HT1080 (cell line): ENCODE data around the gene MEI1. TPM values are rescaled to one million over a fixed set of nuclear protein-coding genes. Genes with fewer than 3 reads are reported as not detected.

Experiments used
- DNase-seq: peaks from one replicate; pipeline ENCODE4 v3.0.0-alpha.2; 2015; ENCODE audit warnings: low read depth
- total RNA-seq: library from RNA; depleted of rRNA; stranded (reverse); fragments of >200 nt; shearing (Covaris generic); gene quantifications from 2 replicates; pipeline ENCODE4 v1.2.3, GENCODE V29; 2014

Gene MEI1
- total RNA-seq, 1 experiment from 2014 or later: 1.4 TPM

DNA sequence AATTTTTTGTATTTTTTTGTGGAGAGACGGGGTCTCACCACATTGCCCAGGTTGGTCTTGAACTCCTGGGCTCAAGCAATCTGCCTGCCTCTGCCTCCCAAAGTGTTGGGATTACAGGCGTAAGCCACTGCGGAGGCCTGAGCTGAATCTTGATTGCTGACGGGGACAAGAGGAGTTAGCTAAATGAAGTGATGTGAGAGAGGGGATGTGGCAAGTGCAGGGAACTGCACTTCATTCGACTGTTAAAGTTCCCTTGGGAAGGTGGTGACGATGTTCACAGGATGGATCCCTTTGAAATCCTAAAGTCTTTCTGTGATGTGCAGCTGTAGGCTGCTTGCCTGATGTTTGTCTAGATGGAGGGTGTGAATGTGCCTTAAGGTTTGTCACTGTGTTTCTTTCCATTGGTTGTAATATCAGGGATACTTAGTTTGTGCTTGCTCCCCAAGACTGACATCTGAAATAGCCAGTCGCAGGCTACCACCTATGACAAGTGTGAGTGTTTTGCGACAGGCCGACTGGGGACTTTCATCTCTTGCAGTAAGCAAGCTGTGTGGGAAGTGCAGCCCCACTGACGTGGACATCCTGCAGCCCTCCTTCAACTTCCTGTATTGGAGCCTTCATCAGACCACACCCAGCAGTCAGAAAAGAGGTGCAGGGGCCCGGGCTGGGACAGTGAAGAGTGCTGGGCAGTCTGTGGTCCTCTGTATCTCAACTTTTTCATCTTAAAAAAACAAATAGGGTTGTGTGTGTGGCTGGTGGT is 81.6 kb downstream of the MEI1 start:
- DNase-seq: peak; percentile 76

DNA sequence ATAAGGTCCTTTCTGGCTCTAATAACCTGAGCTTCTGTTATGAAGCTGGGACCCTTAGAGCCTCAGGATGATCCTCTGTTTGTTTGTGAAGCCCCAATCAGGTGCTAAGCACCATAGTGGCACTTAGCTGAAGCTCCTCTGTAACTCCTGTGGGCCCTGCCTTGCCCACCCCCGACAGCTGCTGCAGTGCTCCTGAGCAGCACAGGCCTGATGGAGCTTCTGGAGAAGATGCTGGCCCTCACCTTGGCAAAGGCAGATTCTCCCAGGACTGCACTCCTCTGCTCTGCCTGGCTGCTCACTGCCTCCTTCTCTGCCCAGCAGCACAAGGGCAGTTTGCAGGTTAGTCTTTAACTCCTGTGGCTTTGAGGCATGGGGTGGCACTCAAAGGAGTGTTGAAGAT is 82.2 kb downstream of the MEI1 start:
- DNase-seq: no peak

DNA sequence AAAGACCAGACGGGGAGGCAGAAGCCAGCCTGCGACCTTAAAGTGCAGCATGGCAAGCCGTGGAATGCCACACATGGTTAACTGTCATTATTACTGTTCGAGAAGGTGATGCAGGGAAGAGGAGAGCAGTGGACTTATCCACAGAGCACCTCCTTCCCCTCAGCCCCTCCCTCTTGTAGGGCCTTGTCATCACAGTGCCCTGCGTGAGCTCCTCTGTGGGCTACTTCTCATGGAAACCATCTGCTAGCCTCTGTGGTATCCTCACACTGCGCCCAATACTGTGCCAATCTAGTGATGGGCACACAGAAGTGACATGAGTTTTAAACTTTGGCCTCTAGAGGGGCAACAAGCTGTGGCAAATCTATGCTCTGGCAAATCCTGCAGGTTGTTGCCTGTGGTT is 83.0 kb downstream of the MEI1 start:
- DNase-seq: no peak

DNA sequence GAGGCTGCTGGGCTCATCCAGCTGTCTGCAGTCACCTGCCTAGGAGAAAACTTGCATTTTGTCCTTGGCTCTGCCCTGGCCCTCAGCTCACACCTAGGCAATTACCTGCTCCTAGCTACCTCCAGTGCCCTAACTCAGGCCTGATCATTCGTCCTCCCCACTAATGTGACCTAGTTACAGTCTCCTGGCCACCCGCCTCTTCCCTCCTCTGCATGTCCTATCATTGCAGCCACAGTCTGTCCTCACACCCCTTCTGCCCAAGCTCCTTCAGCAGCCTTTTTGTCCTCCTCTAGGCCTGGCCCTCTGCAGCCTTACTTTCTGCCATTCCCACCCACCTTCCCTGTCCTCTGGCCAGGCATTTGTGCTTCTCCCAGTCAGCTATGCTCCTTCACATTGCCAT is 83.4 kb downstream of the MEI1 start:
- DNase-seq: no peak

DNA sequence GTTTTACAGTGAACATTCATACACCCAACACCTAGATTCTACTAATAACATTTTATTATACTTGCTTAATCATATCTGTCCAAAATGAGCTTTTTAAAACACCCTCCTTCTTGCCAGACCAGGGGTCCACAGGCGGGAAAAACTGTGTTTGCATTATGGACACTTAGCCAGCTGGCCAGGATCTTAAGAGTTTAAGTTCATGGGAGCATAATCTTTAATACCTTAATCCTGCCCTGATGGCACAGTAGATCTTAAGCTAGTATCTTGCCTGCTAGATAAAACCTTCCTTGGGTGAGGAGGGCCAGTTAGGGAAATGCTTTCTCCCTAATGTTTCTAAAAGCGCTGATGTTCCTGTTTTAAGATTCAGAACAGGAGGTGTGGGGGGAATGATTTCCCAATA is 88.0 kb downstream of the MEI1 start:
- DNase-seq: no peak

DNA sequence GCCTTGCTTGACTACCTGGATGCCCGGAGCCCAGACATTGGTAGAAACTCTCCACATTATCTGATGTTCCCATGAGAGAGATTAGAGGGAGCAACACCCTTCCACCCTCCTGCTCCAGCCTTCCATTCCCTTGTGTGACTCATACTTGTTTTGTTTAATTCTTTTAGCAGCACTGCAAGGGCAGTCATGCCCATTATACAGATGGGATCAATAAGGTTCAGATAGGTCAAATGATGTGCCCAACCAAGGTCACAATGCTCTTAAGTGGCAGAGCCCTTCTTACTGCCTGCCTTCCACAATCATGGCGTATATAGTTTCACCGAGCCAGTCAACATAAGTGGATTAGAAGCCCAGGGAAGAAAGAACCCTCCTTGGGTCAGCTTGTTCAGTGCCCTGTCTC is 94.6 kb downstream of the MEI1 start:
- DNase-seq: no peak

DNA sequence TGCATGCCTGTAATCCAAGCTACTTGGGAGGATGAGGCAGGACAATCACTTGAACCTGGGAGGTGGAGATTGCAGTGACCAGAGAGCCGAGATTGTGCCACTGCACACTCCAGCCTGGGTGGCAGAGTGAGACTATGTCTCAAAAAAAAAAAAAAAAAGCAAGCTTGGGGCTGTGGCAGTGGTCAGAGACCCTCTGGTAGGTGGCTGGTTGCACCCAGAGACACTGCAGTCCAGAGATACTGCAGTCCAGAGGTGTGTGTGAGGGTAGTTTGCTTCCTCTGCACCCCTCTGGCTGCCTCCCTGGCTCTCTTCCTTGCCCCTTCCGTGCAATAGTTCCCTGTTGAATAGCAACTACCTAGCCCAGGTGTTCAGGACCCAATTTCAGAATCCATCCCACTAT is 99.4 kb downstream of the MEI1 start:
- DNase-seq: no peak

DNA sequence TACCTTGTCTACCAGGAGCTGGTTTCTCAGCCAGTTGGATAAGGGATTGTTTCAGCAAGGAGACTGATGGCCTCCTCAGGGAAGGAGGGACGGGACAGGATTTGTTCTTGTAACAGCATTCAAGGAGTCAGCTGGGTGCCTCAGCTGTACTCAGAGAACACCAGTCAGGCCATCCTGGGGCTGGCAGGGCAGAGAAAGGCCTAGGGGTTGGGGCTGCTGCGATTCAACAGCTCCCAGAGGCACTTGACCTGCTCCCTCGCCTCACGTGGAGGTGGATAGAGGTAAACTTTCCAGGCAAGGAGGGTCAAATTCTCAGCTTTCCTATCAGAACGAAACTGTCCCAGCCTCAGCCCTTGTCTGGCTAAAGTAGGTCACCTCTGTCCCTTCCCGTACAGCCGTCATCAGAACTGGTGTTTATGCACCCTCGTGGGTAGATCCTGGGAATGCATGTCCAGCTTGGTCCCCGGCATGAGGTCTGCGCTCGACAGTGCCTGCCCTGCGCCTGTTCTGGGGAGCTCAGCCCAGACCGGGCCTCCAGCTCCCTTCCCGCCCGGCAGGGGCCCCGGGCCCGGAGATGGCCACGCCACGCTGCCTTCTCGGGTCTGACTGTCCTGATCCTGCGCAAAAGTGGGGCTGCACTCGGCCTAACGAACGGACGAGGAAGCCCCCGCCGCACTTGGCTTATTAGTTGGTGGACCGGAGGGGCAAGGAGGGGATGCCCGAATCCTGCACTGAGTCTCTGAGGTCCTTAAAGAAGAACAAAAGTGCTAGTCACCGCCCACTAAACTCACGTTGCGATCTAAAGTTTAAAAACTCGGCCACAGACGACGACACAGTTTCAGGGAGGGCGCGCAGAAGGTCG is 100.4 kb downstream of the MEI1 start:
- DNase-seq: no peak

DNA sequence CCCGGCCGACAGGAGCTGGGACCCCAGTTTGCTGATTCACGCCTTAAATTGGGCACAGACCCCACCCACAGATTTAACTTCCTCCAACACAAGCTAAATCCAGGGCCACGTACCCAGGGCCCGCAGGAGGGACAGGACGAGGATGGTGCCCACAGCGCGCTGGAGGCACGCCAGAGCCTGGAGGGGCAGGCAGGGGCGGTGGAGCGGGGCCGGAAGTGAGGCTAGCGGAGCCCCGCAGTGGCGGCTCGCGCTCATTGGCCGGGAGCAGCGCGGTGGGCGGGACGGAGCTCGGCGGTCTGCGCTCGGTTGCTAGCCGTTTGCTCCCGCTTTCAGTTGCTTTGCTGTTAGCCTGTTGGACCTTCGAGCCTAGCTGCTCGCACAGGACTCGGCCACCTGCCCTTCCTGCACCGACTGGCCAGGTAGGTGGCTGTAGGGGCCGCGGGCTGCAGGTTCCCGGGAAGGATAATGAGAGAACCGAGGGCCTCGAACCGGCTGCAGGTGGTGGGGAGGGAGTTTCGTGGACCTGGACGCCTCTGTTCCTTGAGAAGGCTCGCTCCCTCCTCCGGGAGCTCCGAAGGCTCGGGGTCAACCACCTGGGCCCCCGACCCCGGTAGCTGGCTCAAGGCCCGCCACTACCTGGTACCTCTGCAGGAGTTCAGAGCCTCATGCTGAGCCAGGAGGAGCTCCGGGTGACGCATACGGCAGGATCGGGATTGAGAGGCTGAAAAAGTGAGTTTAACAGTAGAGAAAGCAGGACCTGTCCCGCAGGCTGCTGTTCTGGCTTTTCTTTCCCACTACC is 101.2 kb downstream of the MEI1 start, which contains the start of gene CCDC134:
TSS of gene CCDC134 (plus strand) at position 332 of the 799 bp plus-strand sequence. CDS start 8,212 bp downstream, outside the sequence.
- DNase-seq: peak; percentile 86

DNA sequence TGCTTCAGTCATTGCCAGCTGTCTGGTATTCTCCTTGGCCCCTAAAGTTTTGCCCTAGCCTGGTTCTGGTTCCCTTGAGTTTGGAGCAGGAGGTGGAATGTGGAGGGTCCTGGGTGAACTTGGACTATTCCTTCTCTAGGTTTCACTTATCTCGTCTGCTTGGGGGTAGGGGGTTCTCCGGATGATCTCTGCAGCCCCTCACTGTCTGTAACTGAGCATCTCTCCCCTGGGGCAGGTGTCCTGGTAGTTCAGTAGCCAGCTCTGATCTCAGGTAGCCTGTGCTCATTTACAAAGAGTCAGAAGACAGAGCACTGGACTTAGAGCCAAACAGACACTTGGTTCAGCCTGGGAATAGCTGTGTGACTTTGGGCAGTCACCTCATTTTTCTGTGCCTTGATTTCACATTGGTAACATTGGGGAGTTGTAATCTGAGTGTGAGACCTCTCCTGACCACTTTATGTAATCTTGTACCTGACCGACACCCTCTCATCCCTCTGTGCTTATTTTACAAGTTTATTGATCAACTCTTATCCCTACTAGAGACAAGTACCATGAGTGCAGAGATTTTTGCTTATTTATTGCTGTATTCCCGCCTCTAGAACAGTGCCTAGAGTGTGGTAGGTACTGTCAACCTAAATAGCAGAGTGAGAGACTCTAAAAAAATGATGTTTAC is 102.0 kb downstream of the MEI1 start:
- no peak for DNase-seq

DNA sequence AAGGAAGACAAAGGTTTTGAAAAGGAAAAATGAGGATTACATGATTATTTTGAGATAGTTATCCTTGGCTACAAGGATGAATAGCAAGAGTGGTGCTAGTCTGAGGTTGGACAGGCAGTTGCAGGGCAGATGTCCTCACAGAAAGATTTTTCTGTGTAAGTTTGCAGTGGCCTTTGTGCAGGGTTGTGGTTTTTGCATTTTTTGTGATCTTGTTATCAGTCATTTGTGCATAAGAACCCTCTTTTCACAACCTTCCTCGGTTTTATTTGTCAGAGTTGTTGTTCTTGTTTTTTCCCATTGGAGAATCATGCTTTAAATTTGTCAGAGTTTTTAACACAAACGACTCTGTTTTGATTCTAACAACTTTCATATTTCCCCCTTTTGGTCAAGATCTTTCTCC is 102.6 kb downstream of the MEI1 start:
- no peak for DNase-seq

DNA sequence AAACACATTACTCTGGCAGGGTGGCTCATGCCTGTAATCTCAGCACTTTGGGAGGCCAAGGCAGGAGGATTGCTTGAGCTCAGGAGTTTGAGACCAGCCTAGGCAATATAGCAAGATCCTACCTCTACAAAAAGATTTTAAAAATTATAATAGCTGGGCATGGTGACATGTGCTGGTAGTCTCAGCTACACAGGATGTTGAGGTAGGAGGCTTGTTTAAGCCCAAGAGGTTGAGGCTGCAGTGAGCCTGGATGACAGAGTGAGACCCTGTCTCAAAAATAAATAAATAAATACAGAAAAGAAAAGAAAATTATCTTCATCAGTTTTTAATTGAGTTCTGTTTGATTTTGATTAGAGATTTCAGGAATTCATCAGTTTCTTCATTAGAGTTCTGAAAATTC is 106.3 kb downstream of the MEI1 start:
- no peak for DNase-seq

DNA sequence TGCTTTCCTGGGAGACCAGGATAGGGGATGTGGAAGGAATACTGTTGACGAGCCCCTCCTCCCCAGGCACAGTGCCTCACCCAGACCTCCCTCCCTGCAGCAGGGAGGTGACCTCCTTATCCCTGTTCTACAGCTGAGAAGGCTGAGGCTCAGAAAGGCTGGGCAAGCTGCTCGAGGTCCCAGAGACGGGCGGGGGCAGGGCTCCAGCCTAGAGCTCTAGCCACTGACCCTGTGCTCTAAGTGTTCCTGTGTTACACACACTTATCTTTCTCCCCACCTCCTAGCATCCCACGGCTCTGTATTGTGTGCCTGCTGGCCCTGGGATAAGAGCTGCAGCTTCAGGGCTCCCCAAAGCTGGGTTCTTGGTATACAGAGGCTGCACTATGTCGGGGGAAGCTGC is 109.1 kb downstream of the MEI1 start:
- no peak for DNase-seq

DNA sequence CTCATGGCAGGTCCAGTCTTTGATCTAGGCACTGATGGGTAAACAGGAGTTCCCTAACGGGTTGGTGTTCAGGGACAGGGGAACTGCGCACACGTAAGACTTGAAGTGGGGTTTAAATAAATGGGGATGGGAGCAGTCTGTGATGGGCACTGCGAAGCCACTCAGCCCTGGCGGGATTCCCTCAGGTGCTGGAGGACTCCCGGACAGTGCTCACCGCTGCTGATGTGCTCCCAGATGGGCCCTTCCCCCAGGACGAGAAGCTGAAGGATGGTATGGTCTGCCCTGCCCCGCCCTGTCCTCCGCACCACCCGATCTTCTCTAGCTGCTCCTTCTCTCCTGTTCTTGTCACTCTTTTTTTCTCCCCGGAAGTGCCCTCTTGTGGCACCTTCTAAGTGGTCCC is 110.7 kb downstream of the MEI1 start:
- DNase-seq: no peak

DNA sequence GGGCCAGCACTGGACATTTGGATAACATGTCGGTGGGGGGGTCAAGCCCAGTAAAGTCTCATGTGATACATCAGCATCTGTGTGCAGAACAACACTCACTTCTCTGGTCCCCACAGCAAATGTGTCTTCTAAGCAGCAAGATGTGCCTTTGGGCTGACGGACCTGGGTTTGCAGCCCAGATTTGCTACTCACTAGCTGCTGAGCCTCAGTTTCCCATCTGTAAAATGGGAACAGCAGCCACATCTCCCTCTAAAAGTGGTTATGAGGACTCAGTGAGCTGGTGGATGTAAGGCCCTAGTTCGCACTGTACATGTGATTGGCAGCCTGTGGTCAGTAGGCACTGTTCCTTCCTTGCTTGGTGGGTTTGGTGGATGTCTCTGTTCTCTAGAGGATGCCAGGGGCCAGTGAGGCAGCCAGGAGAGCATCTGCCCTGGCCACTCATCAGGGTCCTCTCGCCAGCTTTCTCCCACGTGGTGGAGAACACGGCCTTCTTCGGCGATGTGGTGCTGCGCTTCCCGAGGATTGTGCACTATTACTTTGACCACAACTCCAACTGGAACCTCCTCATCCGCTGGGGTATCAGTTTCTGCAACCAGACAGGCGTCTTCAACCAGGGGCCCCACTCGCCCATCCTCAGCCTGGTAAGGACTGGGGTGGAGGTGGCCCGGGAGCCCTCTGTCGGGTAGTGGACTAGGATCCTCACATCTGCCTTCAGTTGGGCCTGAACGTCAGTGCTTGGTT is 113.7 kb downstream of the MEI1 start:
- DNase-seq: no peak

DNA sequence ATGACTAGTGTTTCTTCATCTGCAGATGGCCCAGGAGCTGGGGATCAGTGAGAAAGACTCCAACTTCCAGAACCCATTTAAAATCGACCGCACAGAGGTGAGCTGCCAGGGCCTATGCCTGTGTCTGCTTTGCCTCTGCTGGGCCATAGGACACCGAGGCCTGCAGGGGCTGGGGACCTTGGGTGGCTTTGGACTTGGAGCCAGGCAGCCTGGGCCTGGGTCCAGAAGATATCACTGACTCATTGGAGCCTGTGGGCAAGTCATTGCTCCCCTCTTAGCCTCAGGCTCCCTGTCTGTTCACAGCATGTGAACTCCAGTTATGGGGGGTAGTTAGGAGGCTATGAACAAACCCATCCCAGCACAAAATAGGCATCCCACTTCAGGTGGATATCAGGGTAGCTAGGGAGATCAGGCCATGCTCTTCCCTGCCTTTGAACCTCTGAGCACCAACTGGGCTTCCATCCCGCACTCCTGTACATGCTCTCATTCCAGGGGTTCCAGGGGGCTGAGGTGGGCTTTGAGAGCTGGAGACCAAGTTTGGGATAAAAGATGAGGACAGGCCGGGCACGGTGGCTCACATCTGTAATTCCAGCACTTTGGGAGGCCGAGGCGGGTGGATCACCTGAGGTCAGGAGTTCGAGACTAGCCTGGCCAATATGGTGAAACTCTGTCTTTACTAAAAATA is 114.6 kb downstream of the MEI1 start:
- no peak for DNase-seq

DNA sequence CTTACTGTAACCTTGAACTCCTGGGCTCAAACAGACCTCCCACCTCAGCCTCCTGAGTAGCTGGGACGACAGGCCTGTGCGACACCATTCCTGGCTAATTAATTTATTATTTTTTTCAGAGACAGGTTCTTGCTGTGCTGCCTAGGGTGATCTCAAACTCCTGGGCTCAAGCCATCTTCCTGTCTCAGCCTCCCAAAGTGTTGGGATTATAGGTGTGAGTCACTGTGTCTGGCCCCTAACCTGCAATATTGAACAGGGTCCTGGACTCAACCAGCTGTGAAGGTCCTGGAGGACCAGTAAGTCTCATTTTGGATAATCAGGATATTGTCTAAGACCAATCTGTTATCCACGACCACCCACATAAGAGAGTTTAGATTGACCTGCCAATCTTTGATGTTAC is 116.4 kb downstream of the MEI1 start:
- DNase-seq: no peak

DNA sequence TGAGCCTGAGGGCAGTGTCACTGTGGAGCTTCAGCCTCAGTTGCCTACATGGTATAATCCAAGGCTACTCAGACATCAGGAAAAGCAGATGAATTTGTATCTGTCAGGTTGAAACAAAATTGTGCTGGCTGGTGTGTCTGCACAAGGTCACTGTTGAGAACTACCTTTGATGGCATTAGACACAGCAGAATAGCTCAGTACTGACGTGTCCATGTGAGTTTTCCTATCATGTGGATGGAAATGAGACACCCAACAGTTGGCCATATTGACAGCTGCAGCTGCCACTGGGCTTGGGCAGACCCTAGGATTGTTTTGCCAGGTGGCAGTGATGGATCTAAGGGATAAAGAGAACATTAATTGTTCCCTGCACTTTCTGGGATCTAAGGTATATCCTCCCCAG is 116.9 kb downstream of the MEI1 start:
- DNase-seq: no peak

DNA sequence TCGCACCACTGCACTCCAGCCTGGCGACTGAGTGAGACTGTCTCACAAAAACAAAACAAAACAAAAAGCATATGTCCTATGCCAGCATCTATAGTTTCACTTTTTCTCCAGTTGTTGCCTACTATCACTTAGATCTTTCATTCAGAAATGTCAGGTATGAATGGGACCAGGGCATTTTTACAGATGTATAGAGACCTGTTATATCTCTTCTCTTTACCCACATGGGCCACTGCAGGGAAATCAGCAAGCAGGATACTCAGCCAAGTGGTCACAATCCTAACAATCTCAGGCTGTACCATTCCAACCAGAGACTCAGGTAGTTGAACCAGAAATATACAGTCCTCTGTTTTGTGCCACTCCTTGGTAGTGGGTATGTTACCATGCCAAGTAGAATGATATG is 117.6 kb downstream of the MEI1 start:
- DNase-seq: no peak

DNA sequence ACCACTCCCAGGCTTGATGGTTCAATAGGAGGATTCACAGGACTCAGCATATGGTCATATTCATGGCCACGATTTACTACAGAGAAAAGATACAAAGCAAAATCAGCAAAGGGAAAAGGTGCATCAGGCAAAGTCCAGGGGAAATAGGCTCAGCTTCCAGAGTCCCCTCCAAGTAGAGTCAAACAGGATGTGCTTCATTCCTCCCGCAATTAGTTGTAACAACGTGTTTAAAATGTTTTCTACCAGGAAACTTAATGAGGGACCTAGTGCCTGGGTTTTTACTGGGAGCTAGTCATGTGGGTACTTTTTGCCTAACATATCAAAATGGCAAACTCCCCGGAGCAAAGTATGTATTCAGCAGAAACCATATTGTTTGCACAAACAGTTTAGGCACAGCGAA is 118.7 kb downstream of the MEI1 start:
- DNase-seq: no peak
